Measurements from ENCODE around the gene KLHL11. TPM values are rescaled to one million over a fixed set of nuclear protein-coding genes. Genes with fewer than 3 reads are reported as not detected.

The KLHL11 gene
- total and polyA plus RNA-seq, 2 experiments from 2014 or later, result 12.5 to 28.5 TPM

- in situ Hi-C loops (cut with MboI), result no loop called here
- peaks cover 4% of the 10 kb centered on the region for H3K4me1 ChIP-seq (ENCODE audit: insufficient read depth)
- no peaks in the 10 kb centered on the region for H3K27me3 ChIP-seq (replicated peaks; ENCODE audit: insufficient read depth)
- WGBS, 2 experiments (ENCODE audit: low coverage in 1 of 2, low lambda C conversion rate in 2 of 2, missing lambda C conversion rate in 2 of 2), result 74 to 80% methylated on average over 11 of the region's 11 CpGs
- no peak overlapping the region for H3K4me2 ChIP-seq (ENCODE audit: unreplicated experiment)
- DNase-seq, result no peak
- H3K79me2 ChIP-seq (ENCODE audit: insufficient read depth), result peaks cover 46% of the 10 kb centered on the region
- H2AFZ ChIP-seq, result no peak overlapping the region
- H3F3A ChIP-seq (ENCODE audit: insufficient read depth), result peaks cover 45% of the 10 kb centered on the region
- peaks cover 80% of the 10 kb centered on the region for H3K36me3 ChIP-seq (ENCODE audit: low read depth)
- no peak overlapping the region for H3K27ac ChIP-seq
- no peaks in the 10 kb centered on the region for H4K20me1 ChIP-seq (ENCODE audit: insufficient read depth)
- no peaks in the 10 kb centered on the region for H3K9me2 ChIP-seq (ENCODE audit: insufficient read depth)
- no peak overlapping the region for H3K4me3 ChIP-seq
- no peak overlapping the region for H3K9ac ChIP-seq
- H3K9me3 ChIP-seq (ENCODE audit: low read depth), result no peaks in the 10 kb centered on the region
- no peak for TF ChIP-seq EZH2 (IDR thresholded peaks at IDR 0.05; ENCODE audit: insufficient read depth, poor library complexity, severe bottlenecking)
- TF ChIP-seq EZH2phosphoT487 (IDR thresholded peaks at IDR 0.05; ENCODE audit: insufficient read depth, low read depth), result no peak
Observed at GRCh38 chr17:41901646-41902045, 36.4 kb upstream of the KLHL11 start.

GRCh38 chr17:41896726-41897125, 31.5 kb upstream of the KLHL11 start:
- WGBS, 2 experiments (ENCODE audit: low coverage in 1 of 2, low lambda C conversion rate in 2 of 2, missing lambda C conversion rate in 2 of 2), result 87% methylated on average over 6 of the region's 6 CpGs
- peaks cover 69% of the 10 kb centered on the region for H3K36me3 ChIP-seq (ENCODE audit: low read depth)

GRCh38 chr17:41895617-41896016, 30.4 kb upstream of the KLHL11 start:
- Histone ChIP-seq H3K9me2 (ENCODE audit: insufficient read depth) (no peaks in the 10 kb centered on the region), H2AFZ (no peak overlapping the region), H3K4me1 (ENCODE audit: insufficient read depth) (peaks cover 19% of the 10 kb centered on the region), H3K4me3 (no peak overlapping the region), H3K9me3 (ENCODE audit: low read depth) (no peaks in the 10 kb centered on the region), H3K9ac (peak overlapping the region; percentile 53), H3K4me2 (ENCODE audit: unreplicated experiment) (no peak overlapping the region), H3K36me3 (ENCODE audit: low read depth) (peaks cover 65% of the 10 kb centered on the region), H4K20me1 (ENCODE audit: insufficient read depth) (no peaks in the 10 kb centered on the region), H3F3A (ENCODE audit: insufficient read depth) (peaks cover 55% of the 10 kb centered on the region), H3K79me2 (ENCODE audit: insufficient read depth) (peaks cover 54% of the 10 kb centered on the region), H3K27me3 (replicated peaks; ENCODE audit: insufficient read depth) (no peaks in the 10 kb centered on the region), H3K27ac (peak overlapping the region; percentile 85)
- peak; percentile 46 for DNase-seq
- TF ChIP-seq EZH2 (IDR thresholded peaks at IDR 0.05; ENCODE audit: insufficient read depth, poor library complexity, severe bottlenecking) (no peak), EZH2phosphoT487 (IDR thresholded peaks at IDR 0.05; ENCODE audit: insufficient read depth, low read depth) (no peak)
- WGBS, 2 experiments (ENCODE audit: low coverage in 1 of 2, low lambda C conversion rate in 2 of 2, missing lambda C conversion rate in 2 of 2), result 15 to 16% methylated on average over 5 of the region's 5 CpGs
- in situ Hi-C loops (cut with MboI), result no loop called here

More at GRCh38 chr17:41896726-41897125, 31.5 kb upstream of the KLHL11 start:
- no peak overlapping the region for H3K9ac ChIP-seq
- H3K79me2 ChIP-seq (ENCODE audit: insufficient read depth), result peaks cover 50% of the 10 kb centered on the region
- H3K9me2 ChIP-seq (ENCODE audit: insufficient read depth), result no peaks in the 10 kb centered on the region
- no peaks in the 10 kb centered on the region for H3K9me3 ChIP-seq (ENCODE audit: low read depth)
- H3K27ac ChIP-seq, result no peak overlapping the region
- H3K27me3 ChIP-seq (replicated peaks; ENCODE audit: insufficient read depth), result no peaks in the 10 kb centered on the region
- no peak for DNase-seq
- H3K4me2 ChIP-seq (ENCODE audit: unreplicated experiment), result no peak overlapping the region
- no peak for TF ChIP-seq EZH2 (IDR thresholded peaks at IDR 0.05; ENCODE audit: insufficient read depth, poor library complexity, severe bottlenecking)
- no peak for TF ChIP-seq EZH2phosphoT487 (IDR thresholded peaks at IDR 0.05; ENCODE audit: insufficient read depth, low read depth)
- H4K20me1 ChIP-seq (ENCODE audit: insufficient read depth), result no peaks in the 10 kb centered on the region
- H3F3A ChIP-seq (ENCODE audit: insufficient read depth), result peaks cover 60% of the 10 kb centered on the region
- H3K4me1 ChIP-seq (ENCODE audit: insufficient read depth), result peaks cover 19% of the 10 kb centered on the region
- in situ Hi-C loops (cut with MboI), result no loop called here
- H2AFZ ChIP-seq, result no peak overlapping the region
- H3K4me3 ChIP-seq, result no peak overlapping the region

- Histone ChIP-seq H2AFZ (no peak overlapping the region), H3K4me3 (no peak overlapping the region), H3K27ac (peak overlapping the region; percentile 85), H3K79me2 (ENCODE audit: insufficient read depth) (peaks cover 54% of the 10 kb centered on the region), H3K9ac (peak overlapping the region; percentile 53), H3K9me2 (ENCODE audit: insufficient read depth) (no peaks in the 10 kb centered on the region), H4K20me1 (ENCODE audit: insufficient read depth) (no peaks in the 10 kb centered on the region), H3K9me3 (ENCODE audit: low read depth) (no peaks in the 10 kb centered on the region), H3K36me3 (ENCODE audit: low read depth) (peaks cover 65% of the 10 kb centered on the region), H3K4me1 (ENCODE audit: insufficient read depth) (peaks cover 19% of the 10 kb centered on the region), H3K4me2 (ENCODE audit: unreplicated experiment) (peak overlapping the region; percentile 22), H3F3A (ENCODE audit: insufficient read depth) (peaks cover 55% of the 10 kb centered on the region), H3K27me3 (replicated peaks; ENCODE audit: insufficient read depth) (no peaks in the 10 kb centered on the region)
- in situ Hi-C loops (cut with MboI), result no loop called here
- WGBS, 2 experiments (ENCODE audit: low coverage in 1 of 2, low lambda C conversion rate in 2 of 2, missing lambda C conversion rate in 2 of 2), result 19 to 22% methylated on average over 7 of the region's 7 CpGs
- DNase-seq, result peak; percentile 94
- TF ChIP-seq EZH2phosphoT487 (IDR thresholded peaks at IDR 0.05; ENCODE audit: insufficient read depth, low read depth) (no peak), EZH2 (IDR thresholded peaks at IDR 0.05; ENCODE audit: insufficient read depth, poor library complexity, severe bottlenecking) (no peak)
Observed at GRCh38 chr17:41894791-41895331, 29.6 kb upstream of the KLHL11 start.
